ENCODE data around the gene C2orf76.

The C2orf76 gene

GRCh38 chr2:119352357-119352756 lies 14.3 kb downstream of the C2orf76 start:
- Histone ChIP-seq H3K9me3 (ENCODE audit: low read length) (no peaks in the 10 kb centered on the region), H3K27ac (ENCODE audit: low read depth, low read length) (no peak overlapping the region), H3K27me3 (ENCODE audit: control insufficient read depth in 1 of 2, insufficient read depth in 2 of 2, low read length in 2 of 2) (no peaks in the 10 kb centered on the region), H3K4me3 (ENCODE audit: low read depth in 1 of 2, low read length in 2 of 2) (no peak overlapping the region), H3K4me1 (ENCODE audit: insufficient read depth, low read length) (peaks cover 11% of the 10 kb centered on the region), H3K9ac (ENCODE audit: low read length) (no peak overlapping the region), H3K36me3 (ENCODE audit: insufficient read depth, low read length) (no peaks in the 10 kb centered on the region)

- no peaks in the 10 kb centered on the region for H3K27me3 ChIP-seq (ENCODE audit: control insufficient read depth in 1 of 2, insufficient read depth in 2 of 2, low read length in 2 of 2)
- H3K9ac ChIP-seq (ENCODE audit: low read length) = no peak overlapping the region
- H3K36me3 ChIP-seq (ENCODE audit: insufficient read depth, low read length) = no peaks in the 10 kb centered on the region
- H3K4me3 ChIP-seq (ENCODE audit: low read depth in 1 of 2, low read length in 2 of 2) = no peak overlapping the region
- no peaks in the 10 kb centered on the region for H3K9me3 ChIP-seq (ENCODE audit: low read length)
- no peak overlapping the region for H3K27ac ChIP-seq (ENCODE audit: low read depth, low read length)
- H3K4me1 ChIP-seq (ENCODE audit: insufficient read depth, low read length) = peaks cover 11% of the 10 kb centered on the region
These were observed 16.2 kb downstream of the C2orf76 start for GRCh38 chr2:119350311-119350998.

GRCh38 chr2:119349289-119349688 lies 17.3 kb downstream of the C2orf76 start:
- Histone ChIP-seq H3K4me3 (ENCODE audit: low read depth in 1 of 2, low read length in 2 of 2) (no peak overlapping the region), H3K36me3 (ENCODE audit: insufficient read depth, low read length) (no peaks in the 10 kb centered on the region), H3K9ac (ENCODE audit: low read length) (no peak overlapping the region), H3K27me3 (ENCODE audit: control insufficient read depth in 1 of 2, insufficient read depth in 2 of 2, low read length in 2 of 2) (no peaks in the 10 kb centered on the region), H3K27ac (ENCODE audit: low read depth, low read length) (no peak overlapping the region), H3K4me1 (ENCODE audit: insufficient read depth, low read length) (peaks cover 11% of the 10 kb centered on the region), H3K9me3 (ENCODE audit: low read length) (no peaks in the 10 kb centered on the region)

- H3K36me3 ChIP-seq (ENCODE audit: insufficient read depth, low read length) = peaks cover 12% of the 10 kb centered on the region
- no peaks in the 10 kb centered on the region for H3K9me3 ChIP-seq (ENCODE audit: low read length)
- H3K27me3 ChIP-seq (ENCODE audit: control insufficient read depth in 1 of 2, insufficient read depth in 2 of 2, low read length in 2 of 2) = no peaks in the 10 kb centered on the region
- no peak overlapping the region for H3K9ac ChIP-seq (ENCODE audit: low read length)
- H3K4me1 ChIP-seq (ENCODE audit: insufficient read depth, low read length) = no peaks in the 10 kb centered on the region
- H3K27ac ChIP-seq (ENCODE audit: low read depth, low read length) = no peak overlapping the region
- H3K4me3 ChIP-seq (ENCODE audit: low read depth in 1 of 2, low read length in 2 of 2) = no peak overlapping the region
These were observed 24.9 kb downstream of the C2orf76 start for GRCh38 chr2:119341684-119342083.

- no peak overlapping the region for H3K27ac ChIP-seq (ENCODE audit: low read depth, low read length)
- no peaks in the 10 kb centered on the region for H3K27me3 ChIP-seq (ENCODE audit: control insufficient read depth in 1 of 2, insufficient read depth in 2 of 2, low read length in 2 of 2)
- peaks cover 12% of the 10 kb centered on the region for H3K36me3 ChIP-seq (ENCODE audit: insufficient read depth, low read length)
- H3K9ac ChIP-seq (ENCODE audit: low read length) = no peak overlapping the region
- no peak overlapping the region for H3K4me3 ChIP-seq (ENCODE audit: low read depth in 1 of 2, low read length in 2 of 2)
- no peaks in the 10 kb centered on the region for H3K4me1 ChIP-seq (ENCODE audit: insufficient read depth, low read length)
- H3K9me3 ChIP-seq (ENCODE audit: low read length) = no peaks in the 10 kb centered on the region
These were observed 27.1 kb downstream of the C2orf76 start for GRCh38 chr2:119339562-119339923.

- no peaks in the 10 kb centered on the region for H3K27me3 ChIP-seq (ENCODE audit: control insufficient read depth in 1 of 2, insufficient read depth in 2 of 2, low read length in 2 of 2)
- no peak overlapping the region for H3K27ac ChIP-seq (ENCODE audit: low read depth, low read length)
- H3K9me3 ChIP-seq (ENCODE audit: low read length) = no peaks in the 10 kb centered on the region
- no peaks in the 10 kb centered on the region for H3K4me1 ChIP-seq (ENCODE audit: insufficient read depth, low read length)
- H3K9ac ChIP-seq (ENCODE audit: low read length) = no peak overlapping the region
- H3K4me3 ChIP-seq (ENCODE audit: low read depth in 1 of 2, low read length in 2 of 2) = no peak overlapping the region
- peaks cover 12% of the 10 kb centered on the region for H3K36me3 ChIP-seq (ENCODE audit: insufficient read depth, low read length)
These were observed 27.6 kb downstream of the C2orf76 start for GRCh38 chr2:119338826-119339561.

GRCh38 chr2:119338272-119338671 lies 28.4 kb downstream of the C2orf76 start:
- H3K27me3 ChIP-seq (ENCODE audit: control insufficient read depth in 1 of 2, insufficient read depth in 2 of 2, low read length in 2 of 2) = no peaks in the 10 kb centered on the region
- H3K27ac ChIP-seq (ENCODE audit: low read depth, low read length) = no peak overlapping the region
- no peaks in the 10 kb centered on the region for H3K9me3 ChIP-seq (ENCODE audit: low read length)
- no peak overlapping the region for H3K4me3 ChIP-seq (ENCODE audit: low read depth in 1 of 2, low read length in 2 of 2)
- no peak overlapping the region for H3K9ac ChIP-seq (ENCODE audit: low read length)
- H3K36me3 ChIP-seq (ENCODE audit: insufficient read depth, low read length) = peaks cover 12% of the 10 kb centered on the region
- no peaks in the 10 kb centered on the region for H3K4me1 ChIP-seq (ENCODE audit: insufficient read depth, low read length)

- Histone ChIP-seq H3K9ac (ENCODE audit: low read length) (no peak overlapping the region), H3K4me3 (ENCODE audit: low read depth in 1 of 2, low read length in 2 of 2) (no peak overlapping the region), H3K4me1 (ENCODE audit: insufficient read depth, low read length) (no peaks in the 10 kb centered on the region), H3K27me3 (ENCODE audit: control insufficient read depth in 1 of 2, insufficient read depth in 2 of 2, low read length in 2 of 2) (no peaks in the 10 kb centered on the region), H3K9me3 (ENCODE audit: low read length) (no peaks in the 10 kb centered on the region), H3K27ac (ENCODE audit: low read depth, low read length) (no peak overlapping the region), H3K36me3 (ENCODE audit: insufficient read depth, low read length) (peaks cover 12% of the 10 kb centered on the region)
These were observed 28.9 kb downstream of the C2orf76 start for GRCh38 chr2:119337749-119338148.

- no peaks in the 10 kb centered on the region for H3K9me3 ChIP-seq (ENCODE audit: low read length)
- no peaks in the 10 kb centered on the region for H3K27me3 ChIP-seq (ENCODE audit: control insufficient read depth in 1 of 2, insufficient read depth in 2 of 2, low read length in 2 of 2)
- no peak overlapping the region for H3K9ac ChIP-seq (ENCODE audit: low read length)
- peaks cover 8% of the 10 kb centered on the region for H3K36me3 ChIP-seq (ENCODE audit: insufficient read depth, low read length)
- no peak overlapping the region for H3K4me3 ChIP-seq (ENCODE audit: low read depth in 1 of 2, low read length in 2 of 2)
- no peaks in the 10 kb centered on the region for H3K4me1 ChIP-seq (ENCODE audit: insufficient read depth, low read length)
- no peak overlapping the region for H3K27ac ChIP-seq (ENCODE audit: low read depth, low read length)
These were observed 32.8 kb downstream of the C2orf76 start for GRCh38 chr2:119333833-119334232.

GRCh38 chr2:119333360-119333759 lies 33.3 kb downstream of the C2orf76 start:
- Histone ChIP-seq H3K27ac (ENCODE audit: low read depth, low read length) (no peak overlapping the region), H3K27me3 (ENCODE audit: control insufficient read depth in 1 of 2, insufficient read depth in 2 of 2, low read length in 2 of 2) (no peaks in the 10 kb centered on the region), H3K4me1 (ENCODE audit: insufficient read depth, low read length) (no peaks in the 10 kb centered on the region), H3K4me3 (ENCODE audit: low read depth in 1 of 2, low read length in 2 of 2) (no peak overlapping the region), H3K9me3 (ENCODE audit: low read length) (no peaks in the 10 kb centered on the region), H3K9ac (ENCODE audit: low read length) (no peak overlapping the region), H3K36me3 (ENCODE audit: insufficient read depth, low read length) (peaks cover 3% of the 10 kb centered on the region)

GRCh38 chr2:119332953-119333352 lies 33.7 kb downstream of the C2orf76 start:
- no peak overlapping the region for H3K9ac ChIP-seq (ENCODE audit: low read length)
- no peak overlapping the region for H3K4me3 ChIP-seq (ENCODE audit: low read depth in 1 of 2, low read length in 2 of 2)
- H3K36me3 ChIP-seq (ENCODE audit: insufficient read depth, low read length) = no peaks in the 10 kb centered on the region

GRCh38 chr2:119327431-119327830 lies 39.2 kb downstream of the C2orf76 start:
- H3K27me3 ChIP-seq (ENCODE audit: control insufficient read depth in 1 of 2, insufficient read depth in 2 of 2, low read length in 2 of 2) = no peaks in the 10 kb centered on the region
- no peaks in the 10 kb centered on the region for H3K4me1 ChIP-seq (ENCODE audit: insufficient read depth, low read length)
- no peaks in the 10 kb centered on the region for H3K9me3 ChIP-seq (ENCODE audit: low read length)
- no peaks in the 10 kb centered on the region for H3K36me3 ChIP-seq (ENCODE audit: insufficient read depth, low read length)
- H3K9ac ChIP-seq (ENCODE audit: low read length) = no peak overlapping the region
- no peak overlapping the region for H3K4me3 ChIP-seq (ENCODE audit: low read depth in 1 of 2, low read length in 2 of 2)
- H3K27ac ChIP-seq (ENCODE audit: low read depth, low read length) = no peak overlapping the region

More at GRCh38 chr2:119332953-119333352, 33.7 kb downstream of the C2orf76 start:
- H3K9me3 ChIP-seq (ENCODE audit: low read length) = no peaks in the 10 kb centered on the region
- no peaks in the 10 kb centered on the region for H3K4me1 ChIP-seq (ENCODE audit: insufficient read depth, low read length)
- no peak overlapping the region for H3K27ac ChIP-seq (ENCODE audit: low read depth, low read length)
- H3K27me3 ChIP-seq (ENCODE audit: control insufficient read depth in 1 of 2, insufficient read depth in 2 of 2, low read length in 2 of 2) = no peaks in the 10 kb centered on the region
